LoVo (cell line): Measurements from ENCODE around the gene GRIK1.
"Not testable (repeated sequence)": the region's sequence is repeated elsewhere in the genome, so short reads cannot be mapped to it uniquely, and the experiment has no call there.

ENCODE experiments used
- DNase-seq: peaks from one replicate; pipeline ENCODE4 v3.0.0-alpha.2; 2016; ENCODE audit warnings: low spot score

Gene GRIK1

DNA sequence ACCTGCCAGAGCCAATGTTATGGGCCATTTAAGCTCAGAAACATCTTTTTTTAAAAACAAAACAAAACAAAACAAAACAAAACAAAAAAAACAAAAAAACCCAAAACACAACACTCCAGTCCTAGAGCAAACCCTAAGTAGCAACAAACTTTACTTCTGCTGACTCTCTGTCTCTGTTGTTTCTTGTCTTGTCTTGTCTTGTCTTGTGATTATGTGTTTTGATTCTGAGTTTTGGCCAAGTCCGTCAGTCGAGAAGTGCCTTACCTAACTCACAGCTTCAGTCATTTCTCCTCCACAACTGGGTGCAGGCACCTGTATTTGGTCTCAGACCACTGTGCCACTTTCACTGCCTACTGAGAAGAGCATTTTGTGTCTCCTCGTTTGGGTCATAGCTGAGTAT, 333.2 kb downstream of the GRIK1 start:
- no peak for DNase-seq

DNA sequence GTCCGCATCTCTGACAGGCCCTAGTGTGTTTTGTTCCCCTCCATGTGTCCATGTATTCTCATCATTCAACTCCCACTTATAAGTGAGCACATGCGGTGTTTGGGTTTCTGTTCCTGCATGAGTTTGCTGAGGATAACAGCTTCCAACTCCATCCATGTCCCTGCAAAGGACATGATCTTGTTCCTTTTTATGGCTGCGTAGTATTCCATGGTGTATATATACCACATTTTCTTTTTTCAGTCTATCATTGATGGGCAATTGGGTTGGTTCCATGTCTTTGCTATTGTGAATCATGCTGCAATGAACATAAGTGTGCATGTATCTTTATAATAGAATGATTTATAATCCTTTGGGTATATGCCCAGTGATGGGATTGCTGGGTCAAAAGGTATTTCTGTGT, 334.6 kb downstream of the GRIK1 start:
- not testable (repeated sequence) for DNase-seq

DNA sequence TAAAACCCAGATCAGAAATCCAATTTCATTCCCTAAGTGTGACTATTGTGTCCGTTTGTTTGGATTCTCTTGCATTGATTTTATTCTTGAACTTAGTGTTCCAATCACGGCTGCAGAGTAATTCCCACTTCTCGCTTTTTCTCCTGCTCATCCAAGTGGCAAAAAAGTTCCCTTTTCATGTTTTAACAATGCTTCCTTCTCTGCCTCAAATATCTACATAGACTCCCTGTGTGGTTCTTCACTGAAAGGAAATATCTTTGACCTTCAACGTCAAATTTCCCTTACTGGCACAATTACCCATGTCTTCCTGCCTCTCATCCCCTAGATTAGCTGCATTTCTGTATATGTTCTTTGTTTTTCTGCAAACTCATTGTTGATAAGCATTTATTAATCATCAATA, 335.7 kb downstream of the GRIK1 start:
- no peak for DNase-seq

DNA sequence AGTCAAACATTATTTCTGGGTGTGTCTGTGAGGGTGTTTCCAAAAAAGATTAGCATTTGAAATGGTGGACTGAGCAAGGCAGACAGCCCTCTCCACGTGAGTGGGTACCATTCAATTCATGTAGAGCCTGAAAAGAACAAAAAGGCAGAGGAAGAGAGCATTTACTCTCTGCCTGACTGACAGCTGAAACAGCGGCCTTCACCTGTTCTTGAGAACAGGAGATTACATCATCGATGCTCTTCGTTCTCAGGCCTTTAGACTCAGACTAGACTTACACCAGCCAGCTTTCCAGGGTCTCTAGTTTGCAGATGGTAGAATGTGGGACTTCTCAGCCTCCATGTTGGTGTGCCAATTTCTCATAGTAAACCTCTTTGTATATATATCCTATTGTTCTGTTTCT, 338.7 kb downstream of the GRIK1 start:
- DNase-seq: no peak

DNA sequence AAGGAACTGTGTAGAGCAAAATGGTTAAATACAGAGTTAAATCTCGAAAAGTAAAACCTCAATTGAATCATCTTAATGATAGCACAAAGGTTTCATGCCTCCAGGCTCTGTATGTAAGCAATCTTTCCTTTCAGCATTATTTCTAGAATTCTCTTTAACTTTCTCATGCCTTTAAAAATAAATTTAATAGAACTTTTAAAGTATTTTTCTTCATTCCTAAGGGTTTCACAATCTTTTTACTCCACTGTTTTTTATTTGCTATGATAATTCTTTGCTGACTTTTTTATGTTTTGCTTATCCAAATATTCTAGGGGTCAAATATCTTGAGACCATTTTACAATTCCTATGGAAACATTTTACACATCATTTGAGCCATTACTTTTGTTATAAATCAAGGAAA, 353.1 kb downstream of the GRIK1 start:
- no peak for DNase-seq

DNA sequence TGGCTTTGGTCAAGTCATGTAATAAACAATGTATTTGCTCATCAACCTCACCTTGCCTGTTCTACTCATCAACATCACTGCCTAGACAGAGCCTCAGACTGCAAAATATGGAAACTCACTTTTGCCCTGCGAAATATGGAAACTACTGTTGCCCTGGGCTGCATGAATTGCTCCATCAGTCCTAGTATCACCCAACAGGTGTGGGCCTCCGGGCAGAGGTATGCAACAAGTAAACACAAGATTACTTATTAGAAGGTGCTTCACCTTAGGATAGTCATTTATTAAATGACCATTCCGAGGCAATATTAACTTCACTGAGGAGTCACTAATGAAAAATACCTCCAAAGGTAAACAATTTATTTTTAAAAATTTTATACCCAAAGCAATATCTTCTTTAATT, 354.3 kb downstream of the GRIK1 start:
- no peak for DNase-seq

DNA sequence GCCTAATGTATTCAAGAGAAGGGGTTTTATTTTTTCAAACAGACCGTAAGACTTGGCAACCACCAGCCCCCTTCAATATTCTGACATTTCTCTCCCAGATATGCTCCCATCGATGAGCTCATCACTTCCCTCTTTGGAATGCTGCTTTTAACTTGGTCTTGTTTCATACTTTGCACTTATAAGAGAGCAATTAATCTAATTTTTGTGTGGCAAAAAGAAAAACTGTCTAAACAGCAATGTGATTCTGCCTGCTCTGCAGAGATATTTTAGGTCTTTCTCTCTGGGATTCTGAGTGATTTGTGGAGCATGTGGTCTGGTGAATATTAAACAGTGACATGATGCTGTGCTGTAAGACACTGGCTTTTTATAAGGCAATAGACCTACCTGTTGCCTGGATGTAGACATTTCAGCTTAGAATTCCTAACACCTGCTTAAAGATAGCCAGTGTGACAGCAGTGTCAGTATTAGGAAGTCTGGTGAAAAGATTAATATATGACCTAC, 356.3 kb downstream of the GRIK1 start:
- DNase-seq: no peak

DNA sequence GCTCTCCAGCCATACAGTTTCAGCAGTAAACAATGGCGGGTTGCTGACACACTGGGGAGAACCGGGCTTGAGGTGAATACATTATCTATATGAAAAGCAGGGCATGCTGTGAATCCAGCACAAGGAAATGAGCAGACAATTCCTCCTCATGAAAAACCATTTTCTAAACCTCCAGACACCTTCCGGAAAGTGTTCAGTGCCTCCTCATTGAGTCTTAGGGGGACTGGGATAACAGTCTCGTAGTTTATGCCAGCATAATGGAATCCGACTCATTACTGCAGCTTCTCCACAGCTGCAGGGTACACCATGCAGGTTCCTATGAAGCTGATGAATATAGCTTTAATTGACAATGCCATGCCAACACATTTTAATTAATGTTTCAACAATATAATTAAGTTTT, 356.9 kb downstream of the GRIK1 start:
- no peak for DNase-seq

DNA sequence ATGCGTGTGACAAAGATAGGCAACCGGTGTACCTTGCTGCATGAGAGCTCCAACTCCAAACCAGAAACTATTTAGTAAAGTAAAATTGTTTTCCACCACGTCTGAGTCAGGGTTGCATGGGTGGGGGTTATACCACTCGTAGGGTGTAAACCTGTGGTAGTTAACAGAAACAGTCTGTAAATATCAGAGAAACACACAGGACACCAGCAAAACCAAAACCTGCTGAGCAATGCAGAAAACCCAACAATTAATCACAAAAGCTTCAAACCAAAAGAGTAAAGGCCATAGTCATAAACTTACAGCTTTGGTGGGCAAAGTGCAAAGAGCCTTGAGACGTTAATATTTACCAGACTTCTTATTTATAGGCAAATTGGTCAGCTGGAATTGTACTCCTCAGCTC, 358.4 kb downstream of the GRIK1 start:
- DNase-seq: no peak

DNA sequence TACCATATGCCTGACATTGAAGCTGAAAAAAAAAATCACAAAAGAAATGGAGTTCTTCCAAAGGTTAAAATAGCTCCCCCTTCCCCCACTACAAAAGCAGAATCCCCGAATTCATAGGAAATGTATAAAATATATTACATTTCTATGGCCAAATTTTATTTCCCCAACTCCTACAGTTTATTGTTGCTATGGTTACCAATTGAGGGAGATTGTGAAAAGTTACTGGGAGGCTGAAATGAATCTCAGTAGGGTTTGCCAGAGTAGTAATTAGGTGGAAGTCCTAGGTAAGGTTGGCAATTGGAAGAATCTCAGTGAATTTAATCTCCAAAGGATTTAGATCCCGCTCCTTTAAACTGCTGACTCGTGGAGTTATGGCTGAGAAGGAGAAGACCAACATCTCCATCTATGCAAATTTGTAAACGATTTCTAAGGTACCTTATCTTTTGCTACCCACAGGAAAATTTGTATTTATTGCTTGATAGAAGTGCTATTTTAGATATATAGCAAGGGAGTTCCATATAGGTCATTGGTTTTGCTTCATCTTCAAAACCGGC, 359.0 kb downstream of the GRIK1 start:
- no peak for DNase-seq

DNA sequence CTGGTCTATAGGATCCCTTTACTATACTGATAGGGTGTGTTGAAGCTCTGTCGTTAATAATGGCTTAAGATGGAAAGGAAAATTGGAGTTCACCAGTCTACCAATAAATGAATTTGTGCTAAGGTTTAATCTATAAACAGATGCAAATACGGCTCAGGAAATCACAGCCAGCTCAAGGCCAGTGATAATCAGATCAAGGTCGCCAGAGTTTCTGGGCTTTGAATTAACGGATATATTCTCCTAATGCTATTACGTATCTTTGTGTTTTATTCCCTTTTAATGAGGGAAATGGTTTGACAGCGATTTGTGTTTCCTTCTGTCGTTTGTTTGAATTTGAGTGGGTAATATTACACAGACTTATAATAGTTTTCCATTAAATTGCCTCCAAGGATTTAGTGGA, 361.5 kb downstream of the GRIK1 start:
- DNase-seq: no peak

DNA sequence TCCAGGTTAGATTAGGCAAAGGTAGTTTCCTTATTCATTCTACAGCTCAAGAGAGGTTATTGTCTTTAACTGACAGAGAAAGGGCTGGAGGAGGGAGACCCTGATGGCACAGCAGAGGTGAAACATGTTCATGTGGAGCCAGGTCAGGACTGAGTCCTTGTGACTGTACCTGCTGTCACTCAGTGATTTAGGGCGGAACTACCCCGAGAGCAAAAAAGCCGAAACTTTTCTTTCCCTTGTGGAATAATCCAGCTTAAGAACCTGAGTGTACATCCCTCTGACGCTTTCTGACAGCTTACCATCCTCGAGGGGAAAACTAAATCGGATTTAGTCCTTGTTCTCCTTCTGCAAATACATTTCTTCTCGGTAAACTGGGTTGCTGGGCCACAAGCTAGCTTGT, 367.8 kb downstream of the GRIK1 start:
- DNase-seq: no peak

DNA sequence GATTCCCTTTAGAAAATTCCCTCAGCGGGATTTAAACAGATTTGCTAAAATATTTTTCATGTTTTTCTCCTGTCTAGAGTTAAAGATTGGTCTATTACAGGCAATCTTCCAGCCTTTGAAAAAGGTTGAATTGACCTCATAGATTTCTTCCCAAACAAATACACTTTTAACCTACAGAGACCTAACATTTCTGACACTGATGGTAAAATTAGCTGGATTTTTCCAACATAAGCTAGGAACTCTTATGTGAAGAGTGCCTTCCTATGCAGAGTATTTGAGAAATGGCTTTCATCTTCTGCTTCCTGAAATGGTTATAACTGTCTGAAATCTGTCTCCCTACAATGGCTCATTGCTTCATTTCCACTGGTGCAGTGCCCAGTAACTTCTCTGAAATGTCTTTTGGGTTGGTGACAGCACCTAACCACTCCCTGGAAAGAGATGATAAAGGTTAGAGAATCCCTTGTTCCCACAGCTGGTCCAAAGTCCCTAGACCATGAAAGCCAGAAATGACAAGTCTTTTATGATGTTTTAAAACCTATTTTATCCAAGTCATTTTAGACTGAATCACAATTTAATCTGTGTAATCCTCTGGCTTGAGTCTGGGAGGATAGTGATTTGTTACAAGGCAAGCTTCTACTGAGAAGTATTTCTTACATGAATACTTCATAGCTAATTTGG, 371.6 kb downstream of the GRIK1 start:
- no peak for DNase-seq

DNA sequence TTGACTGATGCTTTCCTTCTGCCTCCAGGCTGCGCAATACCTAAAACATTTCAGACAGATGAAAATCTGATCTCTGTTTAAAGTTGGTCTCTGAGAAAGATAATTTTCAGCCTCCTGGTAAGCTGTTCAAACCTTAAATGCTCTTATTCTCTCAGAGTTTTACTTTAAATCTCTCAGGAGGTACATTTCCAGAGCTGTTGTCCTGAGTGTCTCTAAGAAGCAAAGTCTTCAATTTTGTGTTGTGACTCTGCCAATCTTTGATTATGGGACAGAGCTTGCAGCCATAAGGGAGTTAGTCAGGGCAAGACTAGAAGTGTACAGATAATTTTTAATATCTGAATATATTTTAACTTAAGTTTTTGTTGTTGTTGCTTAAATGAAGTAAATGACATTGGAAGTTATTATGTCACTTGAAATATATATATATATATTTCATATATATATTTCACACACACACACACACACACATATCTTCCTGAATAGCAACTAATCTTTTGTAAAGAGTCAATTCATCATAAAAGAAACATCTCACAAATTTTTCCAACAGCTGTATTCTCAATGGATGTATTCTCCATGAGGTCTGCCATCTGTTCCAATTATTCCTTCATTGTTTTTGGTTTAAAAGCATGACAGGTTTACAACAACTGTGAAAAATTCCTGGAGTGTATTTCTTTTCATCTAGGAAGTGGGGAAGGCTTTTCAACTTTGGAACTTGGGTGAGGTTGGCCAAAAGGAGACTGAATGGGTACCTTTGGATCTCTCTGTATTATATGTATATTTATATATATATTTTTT, 381.7 kb downstream of the GRIK1 start:
- no peak for DNase-seq

DNA sequence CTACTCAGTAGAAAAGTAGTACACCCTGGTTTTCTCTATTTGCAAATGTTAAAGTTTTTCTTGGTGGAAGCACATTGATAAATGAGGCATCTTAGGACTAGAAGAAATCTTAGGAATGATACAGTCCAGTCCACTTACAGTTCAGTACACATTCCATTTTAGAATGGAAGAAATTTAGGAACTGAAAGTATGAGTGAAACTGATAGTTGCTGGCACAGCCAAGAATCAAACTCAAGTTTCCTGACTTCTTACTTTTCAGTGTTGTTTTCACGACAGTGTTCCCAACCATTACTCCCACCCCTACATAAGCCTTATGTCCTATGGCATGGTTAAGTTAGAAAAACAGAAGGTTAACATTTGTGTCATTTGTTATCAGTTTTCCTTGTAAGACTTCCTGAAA, 382.6 kb downstream of the GRIK1 start:
- DNase-seq: no peak

DNA sequence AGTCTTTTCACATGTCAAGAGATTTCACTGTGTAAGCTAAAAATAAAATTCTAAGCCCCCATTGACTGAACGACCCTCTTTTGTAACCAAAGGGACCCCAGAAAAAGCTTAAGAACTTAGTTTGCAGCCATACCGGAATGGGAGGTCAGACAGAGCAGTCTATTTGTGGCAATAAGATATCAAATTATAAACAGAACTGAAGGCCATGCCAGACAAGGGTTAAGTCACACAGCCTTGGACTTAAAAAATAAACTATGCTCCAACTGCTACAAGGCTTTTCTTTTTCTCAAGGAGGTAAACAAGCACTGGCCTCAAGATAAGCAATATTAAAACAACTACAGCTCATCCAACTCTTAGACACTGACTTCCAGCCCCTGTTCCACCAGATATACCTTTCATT, 384.2 kb downstream of the GRIK1 start:
- no peak for DNase-seq

DNA sequence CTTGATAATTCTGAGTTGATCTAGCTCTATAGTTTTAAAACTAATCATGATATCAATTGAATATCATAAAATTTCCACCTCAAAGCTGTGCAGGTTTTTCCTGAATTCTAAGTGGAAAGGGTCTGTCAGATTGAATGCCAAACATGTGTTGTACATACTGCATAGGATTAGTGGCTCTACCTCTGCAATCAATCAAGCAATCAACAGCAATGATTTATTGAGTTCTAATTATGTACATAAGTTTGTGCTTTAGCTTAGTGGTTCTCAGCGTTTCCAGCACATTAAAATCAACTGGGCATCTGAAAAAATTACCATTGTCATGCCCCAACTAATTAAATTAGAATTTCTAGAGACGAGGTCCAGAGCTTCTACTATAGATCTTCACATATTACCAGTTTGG, 389.6 kb downstream of the GRIK1 start:
- no peak for DNase-seq

DNA sequence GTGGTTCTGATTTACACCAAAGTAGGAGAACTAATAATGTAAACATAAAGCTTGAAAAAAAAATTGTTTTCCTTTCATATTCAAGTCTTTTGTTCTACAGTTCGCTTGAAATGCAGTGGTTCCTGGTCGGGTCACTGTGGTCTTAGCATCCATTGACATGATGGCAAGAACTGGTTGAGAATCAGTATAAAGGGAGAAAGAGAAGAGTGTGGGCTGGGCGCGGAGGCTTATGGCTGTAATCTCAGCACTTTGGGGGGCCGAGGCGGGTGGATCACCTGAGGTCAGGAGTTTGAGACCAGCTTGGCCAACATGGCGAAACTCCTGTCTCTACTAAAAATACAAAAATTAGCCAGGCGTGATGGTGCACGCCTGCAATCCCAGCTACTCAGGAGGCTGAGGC, 390.2 kb downstream of the GRIK1 start:
- DNase-seq: no peak

DNA sequence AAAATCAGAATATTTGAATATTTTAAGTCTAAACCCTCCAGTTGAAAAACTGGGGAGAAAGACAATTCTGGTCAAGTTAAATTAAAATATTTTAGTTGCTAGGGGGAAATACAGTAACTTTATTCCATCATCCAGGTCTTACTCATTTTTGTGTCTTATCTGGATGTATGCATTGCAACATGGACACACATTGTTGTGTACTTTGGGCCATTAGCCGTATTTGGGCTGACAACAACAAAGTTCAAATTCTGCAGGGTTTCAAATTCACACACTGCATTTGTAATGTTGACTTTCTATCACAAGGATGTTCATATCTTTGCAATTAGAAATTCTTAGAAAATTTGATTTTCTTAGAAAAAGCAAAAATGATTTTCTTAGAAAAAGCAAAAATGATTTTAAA, 391.8 kb downstream of the GRIK1 start:
- DNase-seq: no peak

DNA sequence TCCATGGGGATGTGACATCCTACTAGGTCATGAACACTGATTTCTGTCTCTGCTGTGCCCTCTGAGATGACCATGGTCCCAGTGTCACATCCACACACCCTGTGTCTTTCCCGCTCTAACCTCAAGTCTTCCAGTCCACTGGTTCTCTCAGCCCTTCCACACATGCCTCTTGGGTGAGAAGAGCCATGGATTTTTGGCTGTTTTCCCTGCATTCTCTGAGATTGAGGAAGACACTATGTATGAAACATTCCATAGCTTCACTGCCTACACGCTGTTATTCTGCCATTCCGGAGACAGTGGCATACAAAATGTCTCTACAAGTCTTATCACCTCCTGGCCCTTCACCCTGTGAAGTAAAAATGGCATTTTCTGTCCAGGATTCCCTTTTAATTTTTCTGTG, 393.7 kb downstream of the GRIK1 start:
- DNase-seq: no peak

DNA sequence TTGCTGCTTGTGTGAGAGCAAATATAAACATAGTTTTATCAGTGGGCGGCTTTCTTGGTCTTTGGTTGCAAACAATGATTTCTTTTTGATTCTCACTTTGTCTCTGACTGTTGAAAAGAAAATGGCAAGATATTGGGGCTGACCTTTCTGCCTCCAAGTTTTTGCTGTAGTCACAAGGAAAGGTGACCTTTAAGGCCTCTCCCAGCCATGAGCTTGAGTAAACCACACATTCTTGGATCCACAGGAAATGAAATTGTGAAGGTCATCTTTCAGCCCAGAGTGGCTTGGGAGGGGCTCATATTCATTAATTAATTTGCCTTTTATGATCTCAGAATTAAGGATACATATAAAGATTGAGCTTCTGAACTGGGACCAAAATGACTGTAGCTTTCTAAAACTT, 399.5 kb downstream of the GRIK1 start:
- DNase-seq: no peak

DNA sequence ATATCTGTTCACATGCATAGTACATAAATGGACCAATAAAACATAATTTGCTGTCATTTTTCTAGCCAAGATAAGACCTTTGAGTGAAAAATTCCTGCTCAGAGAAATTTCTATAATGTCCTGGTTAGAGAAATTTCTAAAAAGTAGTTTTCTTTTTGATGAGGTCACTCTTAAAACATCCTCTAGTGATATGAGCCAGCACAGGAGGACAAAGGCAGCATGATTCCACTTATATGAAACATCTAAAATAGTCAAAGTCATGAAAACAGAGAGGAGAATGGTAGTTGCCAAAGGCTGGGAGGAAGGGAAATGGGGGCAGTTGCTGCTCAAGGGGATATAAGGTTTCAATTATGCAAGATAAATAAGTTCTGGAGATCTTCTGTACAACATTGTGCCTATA, 401.7 kb downstream of the GRIK1 start:
- DNase-seq: no peak

DNA sequence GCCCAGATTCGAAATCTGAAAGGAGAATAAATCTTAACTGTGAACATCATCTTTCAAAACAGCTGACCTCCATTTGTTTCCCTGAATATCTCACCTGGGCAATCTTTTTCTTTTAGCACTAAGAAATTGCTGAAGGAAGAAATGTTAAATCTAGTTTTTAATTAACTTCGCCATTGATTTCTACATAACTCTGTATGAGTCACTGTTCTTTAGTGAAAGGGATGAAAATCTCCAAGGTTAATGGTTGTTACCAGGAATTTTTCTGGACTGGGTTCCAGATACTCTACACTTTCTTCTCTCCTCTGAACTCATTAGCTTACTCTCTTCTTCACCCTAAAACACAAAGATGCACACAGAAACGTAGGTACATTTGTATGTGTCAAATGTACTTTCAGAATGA, 405.3 kb downstream of the GRIK1 start:
- DNase-seq: no peak

DNA sequence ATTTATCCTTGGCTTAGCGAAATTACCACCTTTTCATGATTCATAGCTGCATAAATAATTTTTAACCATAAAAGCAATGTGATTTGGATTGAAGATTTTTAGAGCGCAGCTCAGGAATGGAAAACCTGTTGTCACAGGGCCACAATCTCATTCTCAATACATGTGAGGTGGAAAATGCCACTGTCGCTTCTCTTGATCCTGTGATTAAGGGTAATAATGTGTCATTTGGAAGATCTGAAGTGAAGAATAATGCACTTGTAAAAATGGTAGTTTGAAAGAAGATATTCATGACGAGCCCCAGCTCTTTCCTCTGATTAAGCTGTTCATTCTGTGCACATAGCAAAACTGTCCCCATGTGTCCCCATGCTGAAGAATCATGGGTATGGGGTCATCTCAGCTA, 410.7 kb downstream of the GRIK1 start:
- no peak for DNase-seq
